Uterus (tissue), 2 donors: ENCODE results near the gene USP21.

Source experiments
- CTCF ChIP-seq, 4 experiments: fragments of 200-600 bp in 2 of 4; fragments of 450-650 bp in 2 of 4; sonication (generic) in 2 of 4; IDR thresholded peaks; one replicate each; pipeline ENCODE4 v1.5.1; 2016 to 2019; ENCODE audit warnings: antibody characterized with exemption in 4 of 4, mild to moderate bottlenecking in 2 of 4, moderate library complexity in 1 of 4
- POLR2A ChIP-seq, 2 donors: fragments of 450-650 bp; IDR thresholded peaks; one replicate each; pipeline ENCODE4 v1.6.1; 2016; ENCODE audit warnings: antibody characterized with exemption in 2 of 2, mild to moderate bottlenecking in 1 of 2, moderate library complexity in 1 of 2

- TF ChIP-seq POLR2A (IDR thresholded peaks at IDR 0.05): peak in 1 of 2 donors; percentile 8
- TF ChIP-seq CTCF (IDR thresholded peaks at IDR 0.05): peak in 1 of 4 experiments; percentile 4
These were observed 41.9 kb downstream of the USP21 start for GRCh38 chr1:161200992-161201835.
